H54 (cell line): ENCODE results near the gene ACTN2.

Source experiments
- DNase-seq: peaks from one replicate; pipeline ENCODE4 v3.0.0; 2011; ENCODE audit warnings: low spot score, mixed read lengths; ENCODE audit not compliant: insufficient read length
- FAIRE-seq: peaks from 3 replicates; lab custom pipeline; 2011; peaks lifted over from hg19 to GRCh38; lab: Jason Lieb, UNC
- POLR2A ChIP-seq: IDR thresholded peaks from 2 replicates; pipeline ENCODE4 v1.6.1; 2011; ENCODE audit warnings: low read depth, mild to moderate bottlenecking, low read length

The ACTN2 gene

DNA sequence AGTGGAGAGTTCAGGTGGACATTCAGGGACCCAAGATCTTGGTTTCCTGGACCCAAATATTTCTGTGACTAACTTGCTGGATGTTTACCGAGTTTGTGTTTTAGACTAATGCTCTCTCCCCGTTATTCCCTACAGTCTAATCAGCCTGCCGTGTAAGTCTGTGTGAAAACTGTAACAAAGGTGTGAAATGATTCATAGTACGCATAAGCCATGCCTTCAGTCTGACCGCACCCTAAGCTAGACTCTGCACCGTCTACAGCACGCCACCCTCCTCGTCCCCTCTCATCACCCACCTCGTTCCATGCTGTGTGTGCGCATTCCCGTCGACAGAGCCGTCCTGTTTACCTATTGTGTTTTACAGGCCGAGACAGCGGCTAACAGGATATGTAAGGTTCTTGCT is 50.5 kb downstream of the ACTN2 start:
- TF ChIP-seq POLR2A: no peak
- no peak for FAIRE-seq

DNA sequence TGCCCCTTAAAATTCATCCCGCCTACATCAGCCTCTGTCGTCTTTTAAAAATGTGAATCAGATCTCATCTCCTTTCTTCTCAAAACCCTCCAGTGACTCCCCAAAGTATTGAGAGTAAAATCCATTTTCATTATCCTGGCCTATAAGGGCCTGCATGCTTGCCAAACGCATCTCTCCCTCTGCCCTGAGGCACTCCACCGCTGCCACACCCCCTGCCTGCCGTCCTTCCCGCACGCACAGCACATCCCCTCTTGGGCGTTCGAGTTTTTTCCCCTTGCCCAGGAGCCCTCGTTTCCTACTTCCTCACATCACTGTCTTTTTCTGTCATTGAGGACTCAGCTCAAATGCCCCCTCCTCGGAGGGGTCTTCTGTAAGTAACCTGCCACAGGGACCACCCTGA is 55.5 kb downstream of the ACTN2 start:
- FAIRE-seq (no peak), DNase-seq (no peak)
- TF ChIP-seq POLR2A: no peak

More for the DNA sequence above, 50.5 kb downstream of the ACTN2 start:
- no peak for DNase-seq

DNA sequence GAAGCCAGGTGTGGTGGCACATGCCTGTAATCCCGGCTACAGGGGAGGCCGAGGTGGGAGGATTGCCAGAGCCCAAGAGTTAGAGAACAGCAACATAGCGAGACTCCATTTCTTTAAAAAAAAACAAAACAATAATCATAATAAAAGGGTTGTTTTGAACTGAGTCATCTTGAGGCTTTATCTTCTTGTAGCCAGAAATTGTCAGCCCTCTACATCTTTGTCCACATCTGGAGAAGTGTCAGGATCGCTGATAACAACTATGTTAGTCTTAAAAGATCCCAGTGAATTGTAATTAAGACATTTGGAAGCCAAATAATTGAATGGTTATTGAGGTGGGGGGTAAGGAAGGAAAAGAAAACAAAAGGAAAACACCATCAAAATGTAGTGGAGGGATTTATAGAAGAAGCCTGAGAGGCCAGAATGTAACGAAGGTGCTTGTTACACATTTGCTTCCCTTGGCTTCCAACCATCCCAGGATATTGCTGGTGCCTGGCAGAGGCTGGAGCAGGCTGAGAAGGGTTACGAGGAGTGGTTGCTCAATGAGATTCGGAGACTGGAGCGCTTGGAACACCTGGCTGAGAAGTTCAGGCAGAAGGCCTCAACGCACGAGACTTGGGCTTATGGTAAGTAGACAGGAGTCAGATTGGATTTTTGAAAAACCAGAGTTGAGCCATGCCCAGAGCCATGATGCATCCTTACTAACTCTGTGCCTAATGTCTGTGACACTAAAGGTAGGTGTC is 56.3 kb downstream of the ACTN2 start:
- no peak for TF ChIP-seq POLR2A
- FAIRE-seq (no peak), DNase-seq (no peak)

DNA sequence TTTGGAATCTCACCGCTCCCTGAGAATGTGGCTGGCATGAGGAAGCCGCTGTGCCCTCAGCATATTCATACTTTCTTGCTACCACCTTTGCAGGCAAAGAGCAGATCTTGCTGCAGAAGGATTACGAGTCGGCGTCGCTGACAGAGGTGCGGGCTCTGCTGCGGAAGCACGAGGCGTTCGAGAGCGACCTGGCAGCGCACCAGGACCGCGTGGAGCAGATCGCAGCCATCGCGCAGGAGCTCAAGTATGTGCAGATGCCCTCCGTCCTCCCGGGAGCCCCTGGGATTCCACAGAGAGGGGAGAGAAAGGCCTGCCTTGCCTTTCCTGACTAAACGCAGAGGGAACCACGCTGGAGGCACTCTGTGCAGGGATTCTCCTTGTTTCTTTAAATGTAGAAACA is 58.2 kb downstream of the ACTN2 start:
- no peak for TF ChIP-seq POLR2A
- no peak for DNase-seq
- FAIRE-seq: no peak

DNA sequence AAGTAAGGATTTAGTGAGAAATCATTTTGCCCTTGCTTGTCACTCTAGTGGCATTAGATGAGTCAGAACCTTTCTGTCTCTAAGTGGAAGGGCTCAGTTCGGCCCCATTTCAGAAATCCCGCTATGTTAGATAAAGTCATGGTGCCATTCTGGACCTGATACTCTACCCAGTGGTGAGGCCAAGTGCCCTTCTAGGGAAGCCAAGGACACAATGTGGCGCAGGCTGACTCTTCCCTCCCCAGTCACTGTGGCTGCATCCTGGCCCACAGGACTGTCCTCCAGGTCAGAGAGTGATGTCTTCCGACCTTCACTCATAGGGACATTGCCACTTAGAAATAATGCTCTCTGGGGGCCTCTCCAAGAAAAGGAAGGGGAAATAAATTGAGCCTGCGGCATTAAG is 60.5 kb downstream of the ACTN2 start:
- no peak for DNase-seq
- FAIRE-seq: no peak
- no peak for TF ChIP-seq POLR2A

DNA sequence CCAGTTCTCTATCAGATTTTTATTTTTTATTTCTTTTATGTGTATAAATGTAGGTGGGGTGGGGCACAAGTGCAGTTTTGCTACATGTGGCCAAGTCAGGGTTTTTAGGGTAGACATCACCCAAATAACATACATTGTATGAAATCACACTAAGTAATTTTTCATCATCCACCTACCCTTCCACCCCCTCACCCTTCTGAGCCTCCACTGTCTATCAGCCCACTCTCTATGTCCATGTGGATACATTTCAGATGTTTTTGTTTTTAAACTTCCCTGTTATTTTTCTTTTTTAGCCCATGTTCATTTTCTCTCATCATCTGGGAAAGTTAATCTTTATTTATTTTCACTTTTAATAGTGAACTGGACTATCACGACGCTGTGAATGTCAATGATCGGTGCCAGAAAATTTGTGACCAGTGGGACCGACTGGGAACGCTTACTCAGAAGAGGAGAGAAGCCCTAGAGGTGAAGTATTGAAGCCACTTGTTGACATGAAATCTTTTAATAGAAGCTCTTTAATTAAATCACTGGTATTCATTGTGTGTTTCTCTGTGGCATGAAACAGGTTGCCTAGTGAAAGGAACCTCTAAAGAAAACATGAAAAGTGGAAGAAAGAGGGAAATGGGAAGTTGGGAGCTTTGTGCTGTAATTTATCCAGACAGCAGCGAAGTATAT is 61.1 kb downstream of the ACTN2 start:
- no peak for TF ChIP-seq POLR2A
- FAIRE-seq: no peak

DNA sequence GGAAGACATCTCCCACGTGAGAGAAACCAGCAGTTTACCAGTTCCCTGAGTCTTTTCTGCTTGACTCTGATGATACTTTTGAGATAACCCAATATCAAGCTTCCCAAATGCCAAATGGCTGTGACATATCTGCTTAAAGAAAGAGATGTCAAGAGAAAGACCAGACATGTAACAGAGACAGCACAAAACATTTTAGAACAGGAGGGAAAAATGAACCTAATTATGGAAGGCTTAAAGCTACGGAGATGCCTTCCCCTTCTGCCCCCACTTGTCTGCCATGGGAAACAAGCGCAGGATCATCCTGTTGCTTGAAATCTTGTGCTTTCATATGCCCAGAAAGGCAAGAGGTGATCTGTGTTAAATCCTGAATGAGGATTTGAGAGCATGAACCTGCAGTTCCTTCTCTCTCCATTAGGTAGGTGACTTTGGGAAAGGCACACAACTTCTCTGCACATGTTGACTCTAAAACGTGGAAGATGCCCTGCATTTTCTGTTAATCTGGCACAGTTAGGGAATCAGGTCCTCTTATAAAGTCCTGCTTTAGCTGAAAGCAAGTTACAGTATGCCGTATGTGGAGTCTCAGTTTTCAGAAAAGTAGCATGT is 62.1 kb downstream of the ACTN2 start:
- no peak for DNase-seq
- no peak for FAIRE-seq
- no peak for TF ChIP-seq POLR2A

More for the DNA sequence above, 61.1 kb downstream of the ACTN2 start:
- no peak for DNase-seq

DNA sequence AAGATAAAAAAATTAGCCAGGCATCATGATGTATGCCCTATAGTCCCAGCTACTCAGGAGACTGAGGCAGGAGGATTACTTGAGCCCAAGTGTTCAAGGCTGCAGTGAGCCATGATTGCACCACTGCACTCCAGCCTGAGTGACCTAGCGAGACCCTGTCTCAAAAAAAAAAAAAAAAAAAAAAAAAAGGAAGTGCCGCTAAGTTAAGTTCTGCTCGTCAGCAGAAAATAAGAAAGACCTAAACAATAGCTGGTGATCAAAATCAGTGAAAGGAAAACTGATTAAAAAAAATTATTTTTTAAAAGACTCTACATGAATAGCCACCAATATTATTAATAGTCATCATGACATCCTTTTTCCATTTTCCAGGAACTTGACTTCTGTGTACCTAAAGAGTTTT is 64.6 kb downstream of the ACTN2 start:
- DNase-seq: no peak
- TF ChIP-seq POLR2A: no peak
- FAIRE-seq: no peak

DNA sequence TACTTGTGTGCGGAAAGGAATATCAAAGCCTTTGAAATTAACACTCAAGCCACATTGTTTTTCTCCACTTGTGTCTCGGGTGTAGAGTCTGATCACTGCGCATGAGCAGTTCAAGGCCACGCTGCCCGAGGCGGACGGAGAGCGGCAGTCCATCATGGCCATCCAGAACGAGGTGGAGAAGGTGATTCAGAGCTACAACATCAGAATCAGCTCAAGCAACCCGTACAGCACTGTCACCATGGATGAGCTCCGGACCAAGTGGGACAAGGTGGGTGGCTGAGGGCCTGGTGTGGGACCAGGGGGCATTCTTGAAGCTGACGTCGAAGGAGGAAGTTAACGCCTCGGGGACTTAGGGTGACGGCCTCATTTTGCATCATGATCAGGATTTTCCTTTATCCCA is 65.1 kb downstream of the ACTN2 start:
- TF ChIP-seq POLR2A: no peak
- FAIRE-seq (no peak), DNase-seq (no peak)

DNA sequence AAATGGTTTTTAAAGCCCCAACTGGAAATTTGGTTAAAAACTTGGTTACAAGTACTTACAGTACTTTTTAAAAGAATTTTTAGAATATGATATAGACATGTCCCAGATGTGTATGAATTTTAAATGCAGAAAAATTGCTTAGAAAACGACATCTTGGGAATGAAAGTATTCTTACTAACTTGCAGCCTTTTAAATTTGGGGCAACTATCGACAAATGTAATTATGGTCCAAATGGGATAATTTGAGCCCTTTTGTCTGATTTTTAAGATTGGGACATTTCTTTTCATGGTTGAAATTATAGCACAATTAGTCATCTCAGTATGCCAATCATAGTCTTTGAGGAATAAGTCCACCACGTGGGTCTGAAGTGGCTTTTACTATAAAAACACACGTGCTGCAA is 65.6 kb downstream of the ACTN2 start:
- no peak for TF ChIP-seq POLR2A
- FAIRE-seq: no peak
- DNase-seq: no peak

DNA sequence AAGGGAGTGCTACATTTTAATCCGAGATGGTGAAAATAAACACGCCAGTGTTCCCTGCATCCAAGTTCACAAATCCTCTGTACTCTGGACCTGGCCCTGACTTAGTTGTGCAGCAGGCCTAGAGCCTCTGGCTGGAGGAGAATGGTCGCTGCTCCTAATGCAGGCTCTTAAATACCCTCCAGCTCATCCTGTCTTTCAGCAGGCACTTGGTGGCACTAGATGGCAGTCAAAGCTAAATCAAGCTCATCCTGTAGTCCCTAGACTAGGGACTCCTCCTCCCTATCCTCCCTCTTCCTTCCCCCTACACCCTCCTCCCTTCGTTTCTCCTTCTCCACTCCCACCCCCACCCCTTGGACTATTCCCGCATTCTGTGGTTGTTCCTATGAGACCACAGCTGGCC is 67.2 kb downstream of the ACTN2 start:
- FAIRE-seq (no peak), DNase-seq (no peak)
- TF ChIP-seq POLR2A: no peak

DNA sequence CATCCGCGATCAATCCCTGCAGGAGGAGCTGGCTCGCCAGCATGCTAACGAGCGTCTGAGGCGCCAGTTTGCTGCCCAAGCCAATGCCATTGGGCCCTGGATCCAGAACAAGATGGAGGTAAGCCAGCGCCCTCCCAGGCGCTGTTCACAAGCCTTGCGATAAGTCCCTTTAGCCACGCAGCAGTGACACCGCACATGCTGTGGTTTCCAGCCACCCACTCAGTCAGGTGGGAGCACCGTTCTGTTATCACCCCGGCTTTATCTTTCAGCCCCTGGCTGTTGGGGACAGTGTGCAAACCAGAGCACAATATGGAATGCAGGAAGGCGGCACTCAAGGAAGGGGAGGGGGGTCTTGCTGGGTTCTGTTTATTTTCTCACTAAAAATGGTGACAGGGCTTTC is 67.7 kb downstream of the ACTN2 start:
- FAIRE-seq: no peak
- TF ChIP-seq POLR2A: no peak

DNA sequence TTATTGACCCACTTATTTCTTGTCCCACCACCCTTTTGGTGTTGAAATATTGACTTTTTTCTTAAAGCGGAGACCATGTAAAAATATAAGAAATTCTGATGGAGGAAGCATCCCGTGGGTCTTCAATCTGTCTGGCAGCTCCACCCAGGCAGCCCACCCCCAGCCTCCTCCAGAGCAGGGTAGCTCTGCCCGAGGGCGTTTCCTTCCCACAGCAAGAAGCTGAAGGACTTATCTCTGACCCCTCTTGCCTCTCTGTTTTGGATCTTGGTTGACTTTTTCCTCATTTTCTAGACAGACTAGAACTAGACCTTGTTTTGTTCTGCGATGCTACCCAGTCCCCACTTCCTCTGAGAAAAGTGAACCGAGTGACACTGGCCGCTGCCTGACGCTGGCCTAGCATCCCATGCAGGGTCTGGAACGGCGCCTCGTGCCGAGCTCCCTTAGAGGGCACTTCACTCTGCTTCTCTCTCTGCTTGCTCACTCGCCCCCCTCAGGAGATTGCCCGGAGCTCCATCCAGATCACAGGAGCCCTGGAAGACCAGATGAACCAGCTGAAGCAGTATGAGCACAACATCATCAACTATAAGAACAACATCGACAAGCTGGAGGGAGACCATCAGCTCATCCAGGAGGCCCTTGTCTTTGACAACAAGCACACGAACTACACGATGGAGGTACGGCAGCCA is 68.4 kb downstream of the ACTN2 start:
- no peak for TF ChIP-seq POLR2A
- FAIRE-seq: no peak

More for the DNA sequence above, 67.7 kb downstream of the ACTN2 start:
- DNase-seq: no peak

DNA sequence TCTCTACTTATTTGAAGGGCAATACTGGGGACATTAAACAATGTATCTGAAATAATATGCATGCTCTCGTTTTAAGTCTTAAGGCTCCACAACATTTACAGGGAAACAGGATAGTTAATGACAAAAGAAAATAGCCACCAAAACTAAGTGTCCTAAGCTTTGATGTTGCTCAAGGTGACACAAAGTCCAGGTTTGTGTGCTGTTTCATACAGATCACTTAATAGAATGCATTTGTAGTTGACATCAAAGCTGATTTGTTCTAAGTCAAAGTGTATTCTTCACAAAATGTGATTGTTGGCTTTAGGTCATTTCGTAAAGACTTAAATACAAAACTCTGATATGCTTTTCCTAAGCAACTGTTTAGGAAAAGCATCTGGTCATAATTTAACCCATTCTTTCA is 71.3 kb downstream of the ACTN2 start:
- no peak for FAIRE-seq
- no peak for DNase-seq

More for the DNA sequence above, 68.4 kb downstream of the ACTN2 start:
- DNase-seq: no peak

More for the DNA sequence above, 71.3 kb downstream of the ACTN2 start:
- TF ChIP-seq POLR2A: no peak
